Fibroblast of mammary gland (primary cell): ENCODE measurements around the gene PDZRN3.

Experiments
- DNase-seq: peaks from one replicate; pipeline ENCODE4 v3.0.0-alpha.2; 2010; ENCODE audit warnings: low read depth
- H3K4me3 ChIP-seq: 2 replicates; pipeline ENCODE4 v1.5.1; 2011; ENCODE audit warnings: low read depth, mild to moderate bottlenecking, low read length, moderate library complexity; ENCODE audit not compliant: control insufficient read depth
- TF ChIP-seq, protein P1 (sequence below): conservative IDR thresholded peaks from 2 replicates; pipeline ENCODE4 v1.5.1; 2011; ENCODE audit warnings: low read depth, low read length, inconsistent platforms; ENCODE audit not compliant: control insufficient read depth, insufficient read depth

Gene PDZRN3

DNA sequence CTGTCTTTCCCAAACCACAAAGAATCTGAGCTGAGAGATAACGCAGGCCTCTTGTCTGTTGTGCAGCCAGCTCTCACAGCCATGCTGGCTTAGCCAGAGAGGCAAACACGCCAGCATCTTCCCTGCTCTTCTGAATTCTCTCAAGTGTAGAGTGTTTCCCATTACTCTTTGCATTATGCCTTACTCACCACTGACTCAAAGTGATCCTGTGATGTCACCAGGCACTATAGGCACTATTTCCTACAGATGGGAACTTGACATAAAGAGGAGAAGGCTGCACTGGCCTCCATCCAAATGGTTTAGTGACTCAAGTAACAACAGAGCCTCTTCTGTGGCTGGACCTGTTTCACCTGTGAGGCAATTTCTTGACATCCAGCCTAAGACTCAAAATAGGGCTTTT is 44.4 kb downstream of the PDZRN3 start:
- DNase-seq, result peak; percentile 99
- TF ChIP-seq, protein P1, sequence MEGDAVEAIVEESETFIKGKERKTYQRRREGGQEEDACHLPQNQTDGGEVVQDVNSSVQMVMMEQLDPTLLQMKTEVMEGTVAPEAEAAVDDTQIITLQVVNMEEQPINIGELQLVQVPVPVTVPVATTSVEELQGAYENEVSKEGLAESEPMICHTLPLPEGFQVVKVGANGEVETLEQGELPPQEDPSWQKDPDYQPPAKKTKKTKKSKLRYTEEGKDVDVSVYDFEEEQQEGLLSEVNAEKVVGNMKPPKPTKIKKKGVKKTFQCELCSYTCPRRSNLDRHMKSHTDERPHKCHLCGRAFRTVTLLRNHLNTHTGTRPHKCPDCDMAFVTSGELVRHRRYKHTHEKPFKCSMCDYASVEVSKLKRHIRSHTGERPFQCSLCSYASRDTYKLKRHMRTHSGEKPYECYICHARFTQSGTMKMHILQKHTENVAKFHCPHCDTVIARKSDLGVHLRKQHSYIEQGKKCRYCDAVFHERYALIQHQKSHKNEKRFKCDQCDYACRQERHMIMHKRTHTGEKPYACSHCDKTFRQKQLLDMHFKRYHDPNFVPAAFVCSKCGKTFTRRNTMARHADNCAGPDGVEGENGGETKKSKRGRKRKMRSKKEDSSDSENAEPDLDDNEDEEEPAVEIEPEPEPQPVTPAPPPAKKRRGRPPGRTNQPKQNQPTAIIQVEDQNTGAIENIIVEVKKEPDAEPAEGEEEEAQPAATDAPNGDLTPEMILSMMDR, result no peak
- H3K4me3 ChIP-seq, result no peak overlapping the region

DNA sequence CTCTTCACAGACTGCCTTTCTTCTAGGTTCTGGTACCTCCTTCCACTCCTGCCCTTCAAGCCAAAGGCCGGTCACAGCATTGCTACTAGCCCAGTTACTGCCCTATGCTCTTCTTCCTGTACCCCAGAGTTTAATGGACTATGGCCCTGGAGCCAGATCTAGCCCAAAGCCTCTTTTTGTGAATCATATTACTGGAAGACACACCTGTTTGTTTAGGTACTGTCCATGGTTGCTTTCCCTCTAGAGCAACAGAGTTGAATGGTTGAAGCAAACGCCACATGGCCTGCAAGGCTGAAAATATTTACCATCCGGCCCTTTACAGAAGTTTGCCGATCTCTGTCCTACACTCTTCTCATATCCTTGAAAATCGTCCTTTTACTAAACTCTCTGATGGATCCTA is 47.0 kb downstream of the PDZRN3 start:
- no peak overlapping the region for H3K4me3 ChIP-seq
- no peak for DNase-seq
- TF ChIP-seq, protein P1, result no peak

DNA sequence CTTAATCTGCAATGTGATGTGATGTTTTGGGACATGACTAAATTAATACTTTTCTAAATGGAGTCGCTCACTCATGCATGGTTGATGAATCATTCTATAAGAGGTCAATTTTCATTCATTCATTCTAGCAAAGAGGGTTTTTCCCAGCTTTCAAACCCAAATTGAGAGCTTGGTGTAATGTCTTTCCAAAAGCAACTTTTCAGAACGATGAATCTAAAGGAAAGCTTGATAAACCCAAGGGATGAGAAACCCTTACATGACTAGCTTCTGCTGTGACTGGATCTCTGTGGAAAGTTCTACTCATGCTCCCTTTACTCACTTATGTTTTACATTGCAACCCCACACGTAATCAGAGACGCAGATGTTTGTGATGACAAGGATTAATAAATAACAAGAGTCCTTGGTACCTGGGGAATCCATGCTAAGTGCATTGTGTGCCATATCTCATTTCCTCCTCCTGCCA is 47.7 kb downstream of the PDZRN3 start:
- DNase-seq, result peak; percentile 83
- no peak overlapping the region for H3K4me3 ChIP-seq
- TF ChIP-seq, protein P1, result no peak

DNA sequence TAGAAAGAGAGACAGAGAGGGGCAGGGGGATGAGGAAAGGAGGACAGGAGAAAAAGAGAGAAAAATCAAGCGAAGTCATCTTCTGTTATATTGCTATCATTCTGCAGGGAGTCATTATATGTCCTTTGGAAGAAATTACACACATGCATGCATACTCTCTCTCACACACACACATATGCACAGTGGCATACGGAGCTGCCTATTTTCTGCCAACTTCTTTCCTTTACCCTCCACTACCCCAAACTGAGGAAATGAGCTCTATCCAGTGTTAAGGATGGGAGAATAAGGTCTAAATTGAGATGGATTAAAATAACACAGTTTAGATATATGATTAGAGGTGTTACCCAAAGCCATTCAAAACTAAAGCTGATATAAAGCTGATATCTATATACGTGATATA is 48.8 kb downstream of the PDZRN3 start:
- TF ChIP-seq, protein P1, result no peak

DNA sequence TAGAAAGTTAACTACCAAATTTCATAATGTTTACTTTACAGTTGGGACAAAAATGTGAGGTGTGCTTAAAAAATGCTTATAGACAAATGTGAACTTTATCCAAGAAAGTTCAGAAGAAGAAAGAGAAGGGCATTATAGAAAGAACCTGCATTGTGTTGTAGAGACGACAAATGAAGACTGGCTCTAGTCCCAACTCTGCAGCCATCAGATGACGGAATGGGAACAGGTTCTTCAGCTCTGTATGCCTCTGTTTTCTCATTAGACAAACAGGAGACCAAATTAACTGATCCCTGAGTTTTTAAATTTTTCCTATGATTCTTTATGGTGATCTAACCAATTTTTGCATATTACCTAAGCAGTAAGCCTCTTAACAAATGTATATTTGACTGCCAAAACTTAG is 49.2 kb downstream of the PDZRN3 start:
- TF ChIP-seq, protein P1, result no peak
- H3K4me3 ChIP-seq, result no peak overlapping the region
- no peak for DNase-seq

More for the DNA sequence above, 48.8 kb downstream of the PDZRN3 start:
- DNase-seq, result no peak
- H3K4me3 ChIP-seq, result no peak overlapping the region

DNA sequence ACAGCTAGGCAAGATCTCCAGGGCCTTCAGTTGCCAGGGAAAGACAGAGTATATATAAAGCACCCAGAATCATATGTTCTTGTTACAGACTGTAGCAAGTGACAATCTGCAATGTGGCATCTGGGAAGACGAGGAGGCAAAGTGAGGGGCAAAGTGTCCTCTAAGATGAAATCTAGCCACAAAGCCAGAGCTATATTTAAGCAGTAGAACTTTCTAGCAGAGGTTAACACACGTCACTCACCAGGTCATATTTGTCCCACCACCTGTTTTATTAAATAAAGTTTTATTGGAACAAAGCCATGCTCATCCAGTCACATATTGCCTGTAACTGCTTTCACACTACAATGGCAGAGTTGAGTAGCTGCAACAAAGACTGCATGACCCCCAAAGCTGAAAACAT is 51.5 kb downstream of the PDZRN3 start:
- TF ChIP-seq, protein P1, result no peak
- no peak for DNase-seq
- no peak overlapping the region for H3K4me3 ChIP-seq

DNA sequence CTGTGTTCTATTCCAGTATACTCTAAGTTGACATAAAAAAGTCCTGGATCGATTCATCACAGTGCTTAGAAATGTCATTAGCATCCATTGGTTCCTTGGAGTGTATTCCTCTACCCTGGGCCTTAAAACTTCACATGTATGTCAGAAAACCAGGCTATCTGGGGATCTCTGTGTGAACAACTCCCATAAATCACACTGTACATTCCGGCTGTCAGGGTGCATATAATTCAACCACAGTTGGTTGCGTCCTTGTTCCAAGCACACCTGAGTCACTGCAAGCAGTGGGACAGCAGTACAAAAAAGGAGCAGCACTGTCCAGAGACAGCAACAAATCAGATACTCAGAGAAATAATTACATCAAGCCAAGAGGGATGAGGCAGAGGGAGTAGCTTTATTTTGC is 52.4 kb downstream of the PDZRN3 start:
- TF ChIP-seq, protein P1, result no peak
- no peak overlapping the region for H3K4me3 ChIP-seq
- no peak for DNase-seq
